ENCODE data around the gene IL3. TPM values are rescaled to one million over a fixed set of nuclear protein-coding genes. Genes with fewer than 3 reads are reported as not detected.
"Not testable (repeated sequence)": the region's sequence is repeated elsewhere in the genome, so short reads cannot be mapped to it uniquely, and the experiment has no call there.

IL3 gene
- total RNA-seq, 1 donor from 2014 or later = not detected

DNA sequence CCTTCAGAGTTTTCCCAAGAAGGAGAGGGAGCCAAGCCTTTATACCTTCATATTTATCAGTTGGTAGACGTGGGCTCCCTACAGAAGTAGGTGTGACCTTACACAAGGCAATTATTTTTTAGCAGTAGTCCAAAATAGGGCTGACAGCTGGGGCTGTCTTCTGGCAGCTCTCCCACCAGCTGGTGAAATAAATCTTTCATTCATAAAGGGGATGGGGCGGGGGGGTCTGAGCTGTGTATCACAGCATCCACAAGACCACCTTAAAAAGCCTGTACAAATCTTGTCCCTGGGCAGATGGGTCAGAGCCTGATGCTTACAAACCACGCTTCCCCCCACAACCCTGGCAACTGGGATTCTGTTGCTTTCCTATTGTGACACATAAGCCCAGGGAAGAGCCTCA, 32.8 kb downstream of the IL3 start:
- DNase-seq (ENCODE audit: low read depth in 2 of 2) = no peak

GRCh38 chr5:132094393-132095076, 34.1 kb downstream of the IL3 start:
- peak; percentile 57 to 86 for DNase-seq (ENCODE audit: low read depth in 2 of 2)

- DNase-seq (ENCODE audit: low read depth in 2 of 2) = no peak
Observed at GRCh38 chr5:132095077-132095410, 34.6 kb downstream of the IL3 start.

GRCh38 chr5:132095424-132095972, 35.0 kb downstream of the IL3 start:
- DNase-seq (ENCODE audit: low read depth in 2 of 2) = peak in 1 of 2 donors; percentile 36

GRCh38 chr5:132096904-132097303, 36.4 kb downstream of the IL3 start:
- no peak for DNase-seq (ENCODE audit: low read depth in 2 of 2)

DNA sequence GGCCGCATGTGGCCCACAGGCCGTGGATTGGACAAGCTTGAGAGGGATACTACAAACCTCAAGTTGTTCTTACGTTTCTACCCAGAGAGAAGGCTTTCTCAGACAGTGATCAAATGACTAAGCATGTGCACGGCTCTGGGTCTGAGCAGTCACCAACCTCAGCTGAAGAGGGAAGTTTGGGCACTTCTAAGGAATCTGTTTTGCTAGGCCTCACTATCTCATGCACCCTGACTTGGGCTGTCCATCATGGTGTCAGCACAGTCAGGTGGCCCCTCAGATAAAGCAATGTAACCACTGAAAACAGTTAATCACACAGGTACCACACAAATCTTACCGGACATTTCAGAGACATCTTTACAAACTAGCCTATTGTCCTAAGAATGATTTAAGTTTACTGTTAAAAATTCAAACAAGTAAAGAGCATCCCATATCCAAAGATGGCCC, 37.7 kb downstream of the IL3 start:
- DNase-seq (ENCODE audit: low read depth in 2 of 2) = no peak

GRCh38 chr5:132098621-132099020, 38.2 kb downstream of the IL3 start:
- no peak for DNase-seq (ENCODE audit: low read depth in 2 of 2)

- DNase-seq (ENCODE audit: low read depth in 2 of 2) = no peak
Observed at GRCh38 chr5:132099076-132099748, 38.8 kb downstream of the IL3 start.

- no peak for DNase-seq (ENCODE audit: low read depth in 2 of 2)
Observed at GRCh38 chr5:132099905-132100304, 39.5 kb downstream of the IL3 start.

GRCh38 chr5:132100672-132101261, 40.3 kb downstream of the IL3 start:
- DNase-seq (ENCODE audit: low read depth in 2 of 2) = no peak

GRCh38 chr5:132101385-132101880, 41.0 kb downstream of the IL3 start:
- no peak for DNase-seq (ENCODE audit: low read depth in 2 of 2)

DNA sequence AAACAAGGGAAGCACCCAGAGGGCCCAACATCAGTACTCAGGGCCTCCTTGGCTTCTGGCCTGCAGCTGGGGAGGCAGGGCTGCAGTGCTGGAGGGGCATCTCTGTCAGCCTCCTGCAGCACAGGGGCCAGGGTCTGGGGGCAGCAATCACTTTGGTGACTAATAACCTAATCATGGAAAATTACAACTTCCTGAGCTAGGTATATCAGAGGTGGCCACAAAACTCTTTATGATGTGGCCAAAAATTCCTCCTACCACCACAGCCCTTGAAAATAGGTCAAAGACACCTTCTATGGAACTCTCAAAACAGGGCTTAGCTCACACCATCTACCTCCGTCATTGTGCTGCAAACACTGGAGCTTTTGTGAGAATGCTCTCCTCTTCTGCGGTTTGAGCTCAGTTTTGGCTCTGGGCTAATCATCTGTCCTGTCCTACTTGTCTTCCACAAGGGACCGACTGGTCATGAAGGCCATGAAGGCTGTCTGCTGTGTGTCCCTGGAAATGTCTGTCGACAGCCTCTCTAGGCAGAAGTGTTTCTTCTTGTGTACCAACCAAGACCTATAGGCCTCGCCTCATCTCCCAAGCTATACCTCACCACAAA, 41.7 kb downstream of the IL3 start:
- DNase-seq (ENCODE audit: low read depth in 2 of 2) = no peak

DNA sequence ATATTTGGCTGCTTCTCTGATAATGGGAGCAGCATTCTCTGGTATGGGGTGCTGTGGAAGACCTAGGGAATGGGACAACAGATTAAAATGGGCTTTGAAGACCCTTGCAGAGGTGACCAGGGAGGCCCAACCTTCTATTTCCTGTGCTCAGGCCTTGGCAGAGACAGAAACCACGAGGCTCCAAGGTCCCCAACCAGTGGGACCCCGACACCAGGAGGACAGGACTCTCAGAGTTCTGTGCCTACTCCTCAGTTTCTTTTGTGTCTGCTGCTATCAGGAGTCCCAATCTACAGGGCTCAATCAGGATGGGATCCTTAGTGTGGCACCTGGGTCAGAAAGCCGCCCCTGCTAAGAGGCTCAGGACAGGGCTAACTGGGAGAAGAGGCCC, 42.5 kb downstream of the IL3 start:
- no peak for DNase-seq (ENCODE audit: low read depth in 2 of 2)

DNA sequence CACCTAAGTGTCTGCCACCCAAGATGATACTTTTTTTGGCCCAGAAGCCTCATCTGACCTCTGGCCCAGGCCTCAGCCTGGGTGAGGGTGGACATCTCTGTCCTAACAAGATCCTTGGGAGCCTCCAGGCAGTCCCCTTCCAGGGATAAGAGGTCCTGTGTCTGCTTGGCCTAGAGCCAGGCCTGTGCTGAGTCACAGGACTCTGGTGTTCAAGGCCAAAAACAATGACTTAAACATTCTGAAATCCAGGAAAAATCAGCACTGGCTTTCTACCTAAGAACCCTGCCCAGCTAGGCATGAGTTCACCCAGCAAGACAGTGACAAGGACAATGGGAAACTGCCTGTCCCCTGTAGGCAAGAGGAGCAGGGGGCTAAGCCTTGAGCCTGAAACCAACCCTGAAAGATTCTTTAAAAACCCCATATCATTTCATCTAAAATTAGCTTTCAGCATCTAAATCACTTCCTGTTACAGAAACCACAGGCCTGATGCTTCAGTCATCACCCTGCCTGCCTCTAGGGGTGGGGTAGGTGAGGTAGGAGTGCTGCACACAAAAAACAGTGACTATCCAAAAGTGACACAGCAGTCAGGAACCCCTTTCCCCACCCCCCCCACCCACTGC, 43.0 kb downstream of the IL3 start:
- DNase-seq (ENCODE audit: low read depth in 2 of 2) = peak; percentile 16 to 95

DNA sequence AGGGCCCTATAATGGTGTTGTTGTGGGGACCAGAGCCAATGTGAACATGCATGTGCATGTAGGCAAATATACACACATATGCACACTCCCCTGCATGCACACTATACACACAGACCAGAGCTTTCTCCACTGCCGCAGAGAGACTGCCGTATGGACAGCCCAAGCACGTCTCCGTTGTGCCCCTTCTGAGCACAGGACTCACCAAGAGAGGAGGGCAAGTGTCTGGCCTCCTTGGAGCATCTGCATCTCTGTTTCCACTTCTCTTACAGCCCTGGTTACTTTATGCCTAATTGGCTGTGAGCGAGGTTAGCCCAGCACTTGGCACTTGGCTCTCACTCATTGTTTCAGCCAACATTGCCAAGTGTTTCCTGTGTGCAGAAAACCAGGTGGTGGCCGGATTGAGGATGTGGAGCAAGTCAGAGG, 43.5 kb downstream of the IL3 start:
- DNase-seq (ENCODE audit: low read depth in 2 of 2) = peak in 1 of 2 donors; percentile 29

GRCh38 chr5:132104556-132104955, 44.1 kb downstream of the IL3 start:
- no peak for DNase-seq (ENCODE audit: low read depth in 2 of 2)

GRCh38 chr5:132105688-132106087, 45.2 kb downstream of the IL3 start:
- DNase-seq (ENCODE audit: low read depth in 2 of 2) = no peak

DNA sequence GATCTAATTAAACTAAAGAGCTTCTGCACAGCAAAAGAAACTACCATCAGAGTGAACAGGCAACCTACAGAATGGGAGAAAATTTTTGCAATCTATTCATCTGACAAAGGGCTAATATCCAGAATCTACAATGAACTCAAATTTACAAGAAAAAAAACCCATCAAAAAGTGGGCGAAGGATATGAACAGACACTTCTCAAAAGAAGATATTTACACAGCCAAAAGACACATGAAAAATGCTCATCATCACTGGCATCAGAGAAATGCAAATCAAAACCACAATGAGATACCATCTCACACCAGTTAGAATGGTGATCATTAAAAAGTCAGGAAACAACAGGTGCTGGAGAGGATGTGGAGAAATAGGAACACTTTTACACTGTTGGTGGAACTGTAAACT, 48.0 kb downstream of the IL3 start:
- DNase-seq (ENCODE audit: low read depth in 2 of 2) = not testable (repeated sequence)

DNA sequence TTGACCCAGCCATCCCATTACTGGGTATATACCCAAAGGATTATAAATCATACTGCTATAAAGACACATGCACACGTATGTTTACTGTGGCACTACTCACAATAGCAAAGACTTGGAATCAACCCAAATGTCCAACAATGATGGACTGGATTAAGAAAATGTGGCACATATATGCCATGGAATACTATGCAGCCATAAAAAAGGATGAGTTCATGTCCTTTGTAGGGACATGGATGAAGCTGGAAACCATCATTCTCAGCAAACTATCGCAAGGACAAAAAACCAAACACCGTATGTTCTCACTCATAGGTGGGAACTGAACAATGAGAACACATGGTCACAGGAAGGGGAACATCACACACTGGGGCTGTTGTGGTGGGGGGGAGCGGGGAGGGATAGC, 48.5 kb downstream of the IL3 start:
- DNase-seq (ENCODE audit: low read depth in 2 of 2) = not testable (repeated sequence)

- no peak for DNase-seq (ENCODE audit: low read depth in 2 of 2)
Observed at GRCh38 chr5:132109494-132110053, 49.1 kb downstream of the IL3 start.

GRCh38 chr5:132110195-132110594, 49.7 kb downstream of the IL3 start:
- DNase-seq (ENCODE audit: low read depth in 2 of 2) = no peak

All from dermis microvascular lymphatic vessel endothelial cell (primary cell).